ENCODE data around the gene CANT1. TPM values are rescaled to one million over a fixed set of nuclear protein-coding genes. Genes with fewer than 3 reads are reported as not detected.

CANT1 gene
- polyA plus RNA-seq, 4 donors, result 16.8 to 90.5 (median 42.3) TPM

- no peaks in the 10 kb centered on the region for H3K36me3 ChIP-seq (ENCODE audit: control insufficient read depth in 3 of 3, insufficient read depth in 2 of 3, low read depth in 1 of 3, low read length in 3 of 3)
- DNase-seq (no peak), FAIRE-seq (no peak)
- no peaks in the 10 kb centered on the region for H3K27me3 ChIP-seq (ENCODE audit: control insufficient read depth in 3 of 3, insufficient read depth in 3 of 3, low read length in 3 of 3)
- WGBS, 3 donors, result 87 to 89% (median 89%) methylated on average over 6 of the region's 6 CpGs
- H3K4me3 ChIP-seq (ENCODE audit: low read depth in 1 of 3, low read length in 3 of 3), result no peak overlapping the region
- H3K9me3 ChIP-seq (ENCODE audit: control insufficient read depth in 2 of 2, insufficient read depth in 1 of 2, low read depth in 1 of 2, low read length in 1 of 2), result no peaks in the 10 kb centered on the region
- no peak overlapping the region for H3K27ac ChIP-seq (ENCODE audit: low read depth in 1 of 3, low read length in 2 of 3)
- no peaks in the 10 kb centered on the region for H3K4me1 ChIP-seq (ENCODE audit: control insufficient read depth in 3 of 3, insufficient read depth in 2 of 3, low read depth in 1 of 3, low read length in 2 of 3)
Observed at GRCh38 chr17:79039886-79040285, 30.3 kb upstream of the CANT1 start.

GRCh38 chr17:79039171-79039570 lies 29.6 kb upstream of the CANT1 start:
- Histone ChIP-seq H3K4me3 (ENCODE audit: low read depth in 1 of 3, low read length in 3 of 3) (no peak overlapping the region), H3K27me3 (ENCODE audit: control insufficient read depth in 3 of 3, insufficient read depth in 3 of 3, low read length in 3 of 3) (no peaks in the 10 kb centered on the region), H3K36me3 (ENCODE audit: control insufficient read depth in 3 of 3, insufficient read depth in 2 of 3, low read depth in 1 of 3, low read length in 3 of 3) (no peaks in the 10 kb centered on the region), H3K9me3 (ENCODE audit: control insufficient read depth in 2 of 2, insufficient read depth in 1 of 2, low read depth in 1 of 2, low read length in 1 of 2) (no peaks in the 10 kb centered on the region), H3K27ac (ENCODE audit: low read depth in 1 of 3, low read length in 2 of 3) (no peak overlapping the region), H3K4me1 (ENCODE audit: control insufficient read depth in 3 of 3, insufficient read depth in 2 of 3, low read depth in 1 of 3, low read length in 2 of 3) (no peaks in the 10 kb centered on the region)
- DNase-seq, result no peak
- WGBS, 3 donors, result 92 to 96% (median 95%) methylated on average over 8 of the region's 8 CpGs
- no peak for FAIRE-seq

- no peak for FAIRE-seq
- no peak overlapping the region for H3K27ac ChIP-seq (ENCODE audit: low read depth in 1 of 3, low read length in 2 of 3)
- WGBS, 3 donors, result 71 to 89% (median 80%) methylated on average over 8 of the region's 8 CpGs
- no peaks in the 10 kb centered on the region for H3K27me3 ChIP-seq (ENCODE audit: control insufficient read depth in 3 of 3, insufficient read depth in 3 of 3, low read length in 3 of 3)
- H3K4me3 ChIP-seq (ENCODE audit: low read depth in 1 of 3, low read length in 3 of 3), result no peak overlapping the region
- H3K36me3 ChIP-seq (ENCODE audit: control insufficient read depth in 3 of 3, insufficient read depth in 2 of 3, low read depth in 1 of 3, low read length in 3 of 3), result no peaks in the 10 kb centered on the region
- DNase-seq, result no peak
- peaks cover 0 to 3% (median 0%) of the 10 kb centered on the region in 3 donors for H3K4me1 ChIP-seq (ENCODE audit: control insufficient read depth in 3 of 3, insufficient read depth in 2 of 3, low read depth in 1 of 3, low read length in 2 of 3)
- no peaks in the 10 kb centered on the region for H3K9me3 ChIP-seq (ENCODE audit: control insufficient read depth in 2 of 2, insufficient read depth in 1 of 2, low read depth in 1 of 2, low read length in 1 of 2)
Observed at GRCh38 chr17:79038545-79039135, 29.1 kb upstream of the CANT1 start.

GRCh38 chr17:79036596-79036995 lies 27.0 kb upstream of the CANT1 start:
- Histone ChIP-seq H3K36me3 (ENCODE audit: control insufficient read depth in 3 of 3, insufficient read depth in 2 of 3, low read depth in 1 of 3, low read length in 3 of 3) (no peaks in the 10 kb centered on the region), H3K27me3 (ENCODE audit: control insufficient read depth in 3 of 3, insufficient read depth in 3 of 3, low read length in 3 of 3) (peaks cover 0 to 3% (median 0%) of the 10 kb centered on the region in 3 donors), H3K27ac (ENCODE audit: low read depth in 1 of 3, low read length in 2 of 3) (no peak overlapping the region), H3K4me1 (ENCODE audit: control insufficient read depth in 3 of 3, insufficient read depth in 2 of 3, low read depth in 1 of 3, low read length in 2 of 3) (peaks cover 0 to 4% (median 0%) of the 10 kb centered on the region in 3 donors), H3K9me3 (ENCODE audit: control insufficient read depth in 2 of 2, insufficient read depth in 1 of 2, low read depth in 1 of 2, low read length in 1 of 2) (no peaks in the 10 kb centered on the region), H3K4me3 (ENCODE audit: low read depth in 1 of 3, low read length in 3 of 3) (no peak overlapping the region)
- DNase-seq (no peak), FAIRE-seq (no peak)
- WGBS, 3 donors, result 78 to 87% (median 81%) methylated on average over 3 of the region's 3 CpGs

- 95 to 96% (median 96%) methylated on average over 6 of the region's 6 CpGs for WGBS, 3 donors
- DNase-seq (no peak), FAIRE-seq (no peak)
- Histone ChIP-seq H3K4me1 (ENCODE audit: control insufficient read depth in 3 of 3, insufficient read depth in 2 of 3, low read depth in 1 of 3, low read length in 2 of 3) (peaks cover 0 to 4% (median 0%) of the 10 kb centered on the region in 3 donors), H3K36me3 (ENCODE audit: control insufficient read depth in 3 of 3, insufficient read depth in 2 of 3, low read depth in 1 of 3, low read length in 3 of 3) (no peaks in the 10 kb centered on the region), H3K9me3 (ENCODE audit: control insufficient read depth in 2 of 2, insufficient read depth in 1 of 2, low read depth in 1 of 2, low read length in 1 of 2) (no peaks in the 10 kb centered on the region), H3K27ac (ENCODE audit: low read depth in 1 of 3, low read length in 2 of 3) (no peak overlapping the region), H3K27me3 (ENCODE audit: control insufficient read depth in 3 of 3, insufficient read depth in 3 of 3, low read length in 3 of 3) (peaks cover 0 to 3% (median 0%) of the 10 kb centered on the region in 3 donors), H3K4me3 (ENCODE audit: low read depth in 1 of 3, low read length in 3 of 3) (no peak overlapping the region)
Observed at GRCh38 chr17:79036181-79036580, 26.6 kb upstream of the CANT1 start.

- Histone ChIP-seq H3K4me3 (ENCODE audit: low read depth in 1 of 3, low read length in 3 of 3) (no peak overlapping the region), H3K27me3 (ENCODE audit: control insufficient read depth in 3 of 3, insufficient read depth in 3 of 3, low read length in 3 of 3) (peaks cover 0 to 3% (median 0%) of the 10 kb centered on the region in 3 donors), H3K27ac (ENCODE audit: low read depth in 1 of 3, low read length in 2 of 3) (no peak overlapping the region), H3K36me3 (ENCODE audit: control insufficient read depth in 3 of 3, insufficient read depth in 2 of 3, low read depth in 1 of 3, low read length in 3 of 3) (no peaks in the 10 kb centered on the region), H3K4me1 (ENCODE audit: control insufficient read depth in 3 of 3, insufficient read depth in 2 of 3, low read depth in 1 of 3, low read length in 2 of 3) (peaks cover 0 to 4% (median 0%) of the 10 kb centered on the region in 3 donors), H3K9me3 (ENCODE audit: control insufficient read depth in 2 of 2, insufficient read depth in 1 of 2, low read depth in 1 of 2, low read length in 1 of 2) (no peaks in the 10 kb centered on the region)
- FAIRE-seq, result no peak
- DNase-seq, result no peak
- WGBS, 3 donors, result 94 to 96% (median 95%) methylated on average over 6 of the region's 6 CpGs
Observed at GRCh38 chr17:79035686-79036085, 26.1 kb upstream of the CANT1 start.

- DNase-seq, result no peak
- no peak for FAIRE-seq
- Histone ChIP-seq H3K27me3 (ENCODE audit: control insufficient read depth in 3 of 3, insufficient read depth in 3 of 3, low read length in 3 of 3) (peaks cover 0 to 3% (median 0%) of the 10 kb centered on the region in 3 donors), H3K4me3 (ENCODE audit: low read depth in 1 of 3, low read length in 3 of 3) (no peak overlapping the region), H3K4me1 (ENCODE audit: control insufficient read depth in 3 of 3, insufficient read depth in 2 of 3, low read depth in 1 of 3, low read length in 2 of 3) (peaks cover 0 to 4% (median 0%) of the 10 kb centered on the region in 3 donors), H3K36me3 (ENCODE audit: control insufficient read depth in 3 of 3, insufficient read depth in 2 of 3, low read depth in 1 of 3, low read length in 3 of 3) (no peaks in the 10 kb centered on the region), H3K27ac (ENCODE audit: low read depth in 1 of 3, low read length in 2 of 3) (no peak overlapping the region), H3K9me3 (ENCODE audit: control insufficient read depth in 2 of 2, insufficient read depth in 1 of 2, low read depth in 1 of 2, low read length in 1 of 2) (no peaks in the 10 kb centered on the region)
- 72 to 79% (median 79%) methylated on average over 8 of the region's 8 CpGs for WGBS, 3 donors
Observed at GRCh38 chr17:79034931-79035485, 25.4 kb upstream of the CANT1 start.

GRCh38 chr17:79033741-79034501 lies 24.4 kb upstream of the CANT1 start:
- Histone ChIP-seq H3K27me3 (ENCODE audit: control insufficient read depth in 3 of 3, insufficient read depth in 3 of 3, low read length in 3 of 3) (peaks cover 0 to 7% (median 0%) of the 10 kb centered on the region in 3 donors), H3K9me3 (ENCODE audit: control insufficient read depth in 2 of 2, insufficient read depth in 1 of 2, low read depth in 1 of 2, low read length in 1 of 2) (no peaks in the 10 kb centered on the region), H3K36me3 (ENCODE audit: control insufficient read depth in 3 of 3, insufficient read depth in 2 of 3, low read depth in 1 of 3, low read length in 3 of 3) (no peaks in the 10 kb centered on the region), H3K27ac (ENCODE audit: low read depth in 1 of 3, low read length in 2 of 3) (peak overlapping the region in 1 of 3 donors; percentile 56), H3K4me3 (ENCODE audit: low read depth in 1 of 3, low read length in 3 of 3) (no peak overlapping the region), H3K4me1 (ENCODE audit: control insufficient read depth in 3 of 3, insufficient read depth in 2 of 3, low read depth in 1 of 3, low read length in 2 of 3) (peaks cover 0 to 4% (median 0%) of the 10 kb centered on the region in 3 donors)
- no peak for FAIRE-seq
- peak in 1 of 2 donors; percentile 37 for DNase-seq
- 26 to 49% (median 36%) methylated on average over 28 of the region's 28 CpGs for WGBS, 3 donors
